DMS79 (cell line): ENCODE data around the gene PCSK5.
"Not testable (repeated sequence)": the region's sequence is repeated elsewhere in the genome, so short reads cannot be mapped to it uniquely, and the experiment has no call there.

Experiments
- DNase-seq: peaks from one replicate; lab custom pipeline; 2025; lab: John Stamatoyannopoulos, UW

PCSK5 gene

DNA sequence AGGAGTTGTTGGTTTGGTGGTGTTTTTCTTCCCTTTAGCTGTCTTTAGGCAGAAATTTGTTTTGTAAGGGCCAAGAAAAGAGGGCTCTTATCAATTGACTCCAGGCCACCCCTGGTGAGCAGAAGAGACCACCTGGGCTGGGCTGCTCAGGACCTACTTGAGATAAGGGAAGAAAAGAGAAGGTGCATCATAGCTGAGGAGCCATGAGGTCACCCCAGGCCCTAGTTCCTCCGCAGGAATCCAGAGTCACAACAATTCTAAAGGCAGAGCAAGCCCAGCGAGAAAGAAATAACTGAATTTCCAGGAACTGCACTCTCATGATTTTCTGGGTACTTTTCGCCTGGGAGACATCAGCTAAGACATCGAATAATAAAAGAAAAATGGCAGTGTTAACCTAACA, 468.9 kb downstream of the PCSK5 start:
- DNase-seq: no peak

DNA sequence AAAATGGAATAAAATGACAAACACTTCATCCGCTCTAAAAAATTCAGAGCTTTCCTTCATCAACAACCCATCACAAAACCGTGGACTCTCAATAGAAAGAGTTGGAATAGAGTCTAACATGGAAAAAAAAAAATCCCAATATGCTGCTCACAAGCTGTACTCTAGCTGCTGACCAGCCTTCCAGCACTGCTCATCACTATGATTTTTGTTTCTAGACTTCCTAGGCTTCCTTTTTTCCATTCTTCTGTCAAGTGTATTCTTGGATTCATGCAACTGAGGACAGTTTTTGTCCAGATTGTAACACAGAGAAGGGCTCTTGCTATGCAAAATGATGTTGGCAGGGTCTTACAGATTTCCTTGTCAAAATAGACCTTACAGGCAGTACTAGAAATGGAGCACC, 469.3 kb downstream of the PCSK5 start:
- no peak for DNase-seq

DNA sequence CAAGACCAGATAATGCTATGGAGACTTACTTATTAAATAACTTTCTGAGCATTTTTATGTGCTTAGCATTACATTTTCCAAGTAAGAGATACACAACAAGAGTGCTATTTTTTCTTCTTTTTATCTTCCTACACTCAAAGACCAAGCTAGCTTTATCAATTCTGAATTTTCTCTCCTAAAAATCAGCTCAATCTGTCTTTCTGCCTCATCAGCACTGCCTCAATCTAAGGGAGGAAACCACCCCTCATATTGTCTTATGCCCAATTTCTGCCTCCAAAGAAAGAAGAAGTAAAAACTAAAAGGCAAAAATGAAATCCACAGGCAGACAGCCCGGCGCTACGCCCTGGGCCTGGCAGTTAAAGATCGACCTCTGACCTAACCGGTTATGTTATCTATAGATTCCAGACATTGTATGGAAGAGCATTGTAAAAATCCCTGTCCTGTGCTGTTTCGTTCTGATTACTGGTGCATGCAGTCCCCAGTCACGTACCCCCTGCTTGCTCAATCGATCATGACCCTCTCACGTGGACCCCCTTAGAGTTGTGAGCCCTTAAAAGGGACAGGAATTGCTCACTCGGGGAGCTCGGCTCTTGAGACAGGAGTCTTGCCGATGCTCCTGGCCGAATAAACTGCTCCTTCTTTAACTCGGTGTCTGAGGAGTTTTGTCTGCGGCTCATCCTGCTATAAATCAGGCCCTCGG, 472.0 kb downstream of the PCSK5 start:
- DNase-seq: not testable (repeated sequence)

DNA sequence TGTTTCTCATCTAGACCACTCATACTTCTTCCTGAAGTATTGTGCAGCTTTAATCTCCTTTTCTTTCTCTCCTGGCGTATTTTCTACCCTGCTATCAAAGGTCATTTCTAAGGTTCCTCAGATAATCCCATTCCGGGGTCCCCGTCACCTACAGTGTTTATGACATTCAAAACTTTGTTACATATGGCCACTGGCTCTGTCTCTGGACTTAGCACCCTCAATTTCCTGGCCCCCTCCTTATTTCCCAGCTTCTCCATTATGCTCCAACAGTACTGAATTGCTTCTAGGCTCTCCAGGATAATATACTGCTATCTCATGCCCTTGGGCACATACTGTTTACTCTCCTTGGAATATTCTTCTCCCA, 472.5 kb downstream of the PCSK5 start:
- no peak for DNase-seq

DNA sequence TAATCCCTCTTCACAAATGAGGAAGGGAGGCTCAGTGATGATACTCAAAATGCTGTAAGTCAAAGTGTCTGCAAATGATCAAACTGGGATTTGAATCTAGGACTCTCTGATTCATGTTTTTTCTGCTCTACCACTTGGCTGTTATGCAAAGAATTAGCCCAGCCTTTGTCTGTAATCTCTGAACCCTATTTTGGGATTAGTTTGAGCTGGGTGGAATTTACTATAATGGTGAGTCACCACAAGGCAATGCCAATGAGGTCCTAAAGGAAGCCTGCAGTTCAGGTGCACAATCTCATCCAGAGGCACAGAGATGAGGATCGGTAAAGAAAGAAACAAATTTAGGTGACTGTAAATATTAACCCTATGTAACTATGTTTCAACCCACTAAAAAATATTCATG, 474.6 kb downstream of the PCSK5 start:
- no peak for DNase-seq

DNA sequence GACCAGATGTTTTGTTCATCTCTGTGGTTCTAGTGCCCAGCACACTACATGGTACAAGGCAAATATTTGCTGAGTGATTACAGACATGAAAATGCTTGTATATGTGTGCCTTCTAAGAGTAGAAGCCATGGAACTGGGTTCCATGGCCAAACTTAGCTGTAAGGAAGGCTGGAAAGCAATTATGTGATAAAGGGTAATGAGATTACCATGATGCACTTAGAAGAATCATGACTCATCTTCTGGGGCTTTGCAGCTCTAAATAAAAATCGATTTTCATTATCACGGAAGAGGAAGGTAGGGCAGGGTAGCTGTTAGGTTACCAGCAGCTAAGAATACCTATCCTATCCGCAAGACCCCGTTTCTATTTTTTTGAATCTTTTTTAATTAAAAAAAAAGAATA, 475.8 kb downstream of the PCSK5 start:
- no peak for DNase-seq

DNA sequence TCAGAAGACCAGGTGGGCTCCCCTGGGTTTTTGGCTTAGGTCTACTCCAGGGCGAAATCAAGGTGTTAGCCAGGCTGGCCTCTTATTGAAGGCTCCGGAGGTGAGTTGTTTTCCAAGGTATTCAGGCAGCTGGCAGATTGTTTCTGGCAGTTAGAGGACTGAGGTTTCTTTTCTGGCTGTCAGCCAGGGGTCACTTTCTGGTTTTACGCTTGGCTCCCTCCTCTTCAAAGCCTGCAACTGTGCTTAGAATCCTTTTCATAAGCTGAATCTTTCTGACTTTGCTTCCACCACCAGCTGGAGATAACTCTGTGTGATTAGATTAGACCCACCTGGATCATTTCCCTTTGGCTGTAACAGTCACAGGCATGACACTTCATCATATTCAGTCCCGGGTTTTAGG, 479.1 kb downstream of the PCSK5 start:
- peak; percentile 83 for DNase-seq

DNA sequence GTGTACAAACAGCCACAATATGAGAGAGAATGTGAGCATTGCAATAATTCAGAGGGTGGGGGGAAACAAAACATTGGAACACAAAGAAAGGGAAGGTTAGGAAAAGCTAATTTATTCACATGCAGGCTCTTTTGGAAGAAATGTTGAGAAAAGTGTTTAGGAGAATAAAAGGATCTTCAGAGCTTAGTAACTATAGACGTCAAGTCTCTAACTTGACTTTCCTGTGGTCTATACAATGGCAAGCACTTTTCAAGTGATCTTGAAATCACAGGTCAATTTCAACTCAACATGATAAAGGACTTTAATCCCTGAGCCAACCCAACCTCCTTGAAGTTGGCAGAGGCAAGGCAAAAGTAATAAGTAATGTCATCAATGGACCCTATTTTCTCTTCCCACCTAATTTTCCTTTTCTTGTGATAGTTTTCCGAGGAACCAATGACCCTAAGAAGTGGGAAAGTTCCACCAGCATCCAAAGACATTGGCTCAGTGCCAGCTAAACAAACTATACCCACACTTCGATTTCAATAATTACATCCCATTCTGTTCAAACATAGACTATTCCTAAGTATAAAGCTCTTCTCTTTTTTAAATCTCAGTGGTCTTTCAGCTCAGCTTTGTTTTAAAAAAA, 480.0 kb downstream of the PCSK5 start:
- peak; percentile 57 for DNase-seq

DNA sequence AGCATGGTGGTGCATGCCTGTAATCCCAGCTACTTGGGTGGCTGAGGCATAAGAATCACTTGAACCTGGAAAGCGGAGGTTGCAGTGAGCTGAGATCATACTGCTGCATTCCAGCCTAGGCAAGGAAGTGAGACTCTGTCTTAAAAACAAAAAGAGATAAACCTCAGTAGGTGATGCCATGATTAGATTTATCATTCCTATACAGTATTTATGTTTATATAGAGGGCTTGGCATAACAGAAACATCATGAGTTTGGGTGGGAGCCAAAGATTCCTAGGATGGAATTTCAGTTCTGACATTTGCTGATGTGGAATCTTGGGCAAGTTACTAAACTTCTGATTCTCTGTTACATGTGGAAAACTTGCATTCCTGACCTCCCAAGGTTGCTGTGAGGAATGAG, 481.4 kb downstream of the PCSK5 start:
- no peak for DNase-seq

DNA sequence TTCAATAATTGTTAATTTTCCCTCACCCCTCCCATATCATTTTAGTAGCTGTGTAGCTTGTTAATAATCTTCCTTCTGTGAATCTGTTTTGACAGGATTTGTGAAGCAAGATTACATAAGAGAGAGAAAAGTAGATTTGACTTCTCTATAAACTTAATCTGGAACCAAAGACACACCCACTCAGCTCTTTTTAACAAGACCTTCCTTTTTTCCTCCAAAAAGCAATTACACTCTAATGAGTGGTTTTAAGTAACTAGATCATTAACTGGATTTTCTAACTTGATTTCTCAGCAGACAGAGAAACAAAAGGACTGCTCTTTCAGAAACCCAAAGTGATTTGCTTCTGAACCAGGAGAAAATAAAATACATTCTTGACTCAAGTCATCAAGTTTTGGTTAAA, 481.9 kb downstream of the PCSK5 start:
- no peak for DNase-seq

DNA sequence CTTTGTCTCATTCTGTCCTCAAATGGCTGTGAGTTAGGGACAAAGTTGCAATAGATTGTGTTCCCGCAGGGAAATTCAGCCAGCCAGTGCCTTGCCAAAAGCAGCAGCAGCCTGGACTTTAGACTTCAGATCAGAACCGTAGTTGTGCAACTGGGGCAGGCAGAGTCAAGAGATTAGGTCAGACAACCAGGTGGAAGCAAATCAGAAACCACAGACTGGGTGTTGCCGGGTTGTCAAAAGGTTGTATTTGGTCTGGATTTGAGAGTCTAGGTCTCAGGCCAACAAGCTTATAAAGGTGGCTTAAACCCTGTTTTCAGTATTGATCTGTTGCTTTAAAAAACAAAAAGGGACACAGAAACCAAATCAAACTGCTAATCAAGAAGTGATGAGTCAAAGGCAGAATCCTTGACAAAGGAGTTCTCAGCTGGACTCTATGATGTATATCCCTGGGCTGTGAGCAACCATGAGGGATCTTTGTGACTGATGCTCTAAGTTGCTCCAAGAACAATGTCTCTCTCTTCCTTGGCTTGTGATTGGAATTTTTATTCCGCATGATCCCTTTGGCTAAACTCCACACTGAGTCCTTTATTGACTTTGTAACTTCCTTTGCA, 482.8 kb downstream of the PCSK5 start:
- DNase-seq: no peak

DNA sequence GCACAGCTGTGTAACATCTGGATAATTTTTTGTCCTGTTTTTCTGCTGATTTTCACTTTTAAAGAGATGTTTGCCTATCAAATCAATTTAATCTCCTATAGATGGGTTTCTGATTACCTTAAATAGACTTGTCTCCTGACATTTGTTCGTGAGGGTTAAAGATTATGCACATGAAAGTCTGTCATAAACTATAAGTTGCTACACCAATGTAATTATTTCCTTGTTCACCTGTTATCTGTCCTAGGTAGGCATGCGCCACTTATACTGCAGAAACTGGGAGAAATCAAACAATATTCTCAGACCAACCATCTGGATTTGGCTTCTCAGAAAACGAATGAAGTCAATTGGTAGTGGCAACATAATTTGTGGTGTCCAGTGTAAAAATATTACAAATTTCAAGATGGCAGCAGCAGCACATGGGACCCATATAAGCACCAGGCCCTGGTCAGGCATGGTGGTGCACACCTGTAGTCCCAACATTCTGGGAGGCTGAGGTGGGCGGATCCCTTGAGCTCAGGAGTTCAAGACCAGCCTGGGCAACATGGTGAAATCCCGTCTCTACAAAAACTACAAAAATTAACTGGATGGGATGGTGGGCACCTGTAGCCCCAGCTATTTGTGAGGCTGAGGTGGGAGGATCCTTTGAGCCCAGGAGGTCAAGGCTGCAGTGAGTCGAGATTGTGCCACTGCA, 483.5 kb downstream of the PCSK5 start:
- DNase-seq: no peak

DNA sequence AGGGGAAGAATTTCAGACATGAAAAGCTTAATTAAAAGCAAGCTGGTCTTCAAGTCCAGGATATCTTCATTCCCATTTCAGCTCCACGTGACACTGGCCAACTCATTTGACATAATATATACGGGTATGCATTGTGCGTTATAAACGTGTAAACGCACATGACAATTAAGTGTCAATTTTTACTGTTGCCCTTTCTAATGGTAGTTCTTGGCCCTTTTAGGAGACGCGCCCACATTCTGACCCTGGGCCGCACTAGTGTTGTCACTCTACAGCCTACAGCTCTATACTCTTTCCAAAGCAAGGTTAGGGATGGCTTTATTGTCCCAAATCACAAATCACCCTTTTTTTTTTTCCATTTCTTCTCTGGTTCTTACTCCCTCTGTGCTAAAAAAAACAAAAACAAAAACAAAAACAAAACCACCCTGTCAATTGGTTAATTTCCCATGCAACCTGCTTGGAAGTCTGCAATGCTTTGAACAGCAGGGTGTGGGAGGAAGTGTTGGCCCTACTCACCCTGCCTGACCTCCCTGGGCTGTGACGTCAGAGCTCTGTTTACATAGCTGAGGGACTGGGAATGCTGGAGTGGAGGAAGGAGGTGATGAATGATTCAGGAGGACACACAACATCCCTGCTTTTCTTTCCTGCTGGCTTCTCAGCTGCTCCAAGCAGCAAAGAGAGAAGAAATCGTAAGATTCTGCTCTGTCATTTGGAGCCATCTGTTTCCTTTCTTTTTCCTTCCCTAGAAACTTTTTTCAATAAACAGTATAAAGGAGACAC, 484.5 kb downstream of the PCSK5 start:
- no peak for DNase-seq

DNA sequence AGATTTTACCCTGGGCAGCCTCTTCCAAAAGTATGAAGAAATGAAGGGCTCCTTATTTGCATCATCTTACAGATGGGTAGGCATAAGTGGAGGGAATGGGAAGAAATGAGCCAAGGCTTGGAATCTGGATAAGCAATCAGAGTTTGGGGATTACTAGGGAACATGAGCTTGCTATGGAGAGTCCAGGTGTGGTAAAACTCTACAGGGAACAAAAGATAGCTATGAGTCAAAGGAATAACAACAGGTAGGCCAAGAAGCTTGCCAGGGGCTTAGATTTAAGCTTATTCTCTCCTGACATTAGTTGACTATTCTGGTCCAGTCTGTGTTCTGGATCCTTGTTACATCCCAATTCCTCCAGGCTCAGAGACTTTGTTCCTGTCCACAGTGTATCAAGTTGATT, 487.3 kb downstream of the PCSK5 start:
- DNase-seq: no peak

DNA sequence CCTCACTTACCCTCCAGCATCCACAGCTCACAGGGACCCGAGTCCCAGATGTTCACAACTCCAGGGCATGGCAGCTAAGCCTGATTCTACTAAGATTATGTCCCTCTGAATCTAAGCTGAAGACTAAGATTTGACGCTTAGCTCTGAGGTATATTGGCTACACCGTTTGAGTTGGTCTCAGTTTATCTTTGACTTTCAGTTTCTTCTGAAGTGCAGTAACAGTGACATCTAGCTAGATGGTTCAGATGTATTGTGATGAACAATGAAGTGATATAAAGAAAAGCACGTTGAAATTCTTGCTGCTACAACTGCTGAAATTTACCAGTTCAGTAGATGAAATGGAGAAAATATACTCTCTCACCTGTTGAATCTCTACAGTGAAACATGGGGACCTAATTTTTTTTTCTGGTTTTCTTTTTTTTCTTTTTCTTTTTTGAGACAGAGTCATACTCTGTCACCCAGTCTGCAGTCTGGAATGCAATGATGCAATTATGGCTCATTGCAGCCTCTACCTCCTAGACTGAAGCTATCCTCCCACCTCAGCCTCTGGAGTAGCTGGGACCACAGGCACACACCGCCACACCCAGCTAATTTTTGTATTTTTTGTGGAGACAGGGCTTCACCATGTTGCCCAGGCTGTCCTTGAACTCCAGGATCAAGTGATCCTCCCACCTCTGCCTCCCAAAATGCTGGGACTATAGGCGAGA, 488.0 kb downstream of the PCSK5 start:
- no peak for DNase-seq

DNA sequence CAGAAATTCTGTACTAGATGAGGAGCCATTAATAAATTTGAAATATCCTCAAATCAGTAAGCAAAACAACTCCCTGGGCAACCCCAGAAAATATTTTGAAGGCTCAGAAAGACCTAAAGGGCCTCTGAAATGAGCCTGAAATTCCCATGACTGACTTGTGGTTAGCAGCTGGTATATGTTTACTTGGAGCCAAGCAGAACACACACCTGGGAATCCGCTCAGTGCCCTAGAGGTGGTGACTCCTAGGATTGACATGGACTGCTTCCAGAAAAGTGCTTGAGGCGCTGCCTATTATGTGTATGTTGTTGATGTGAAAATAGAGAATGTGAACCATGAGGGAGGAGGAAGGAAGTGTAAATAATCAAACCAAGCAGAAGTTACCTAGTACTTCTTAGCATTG, 489.0 kb downstream of the PCSK5 start:
- DNase-seq: peak; percentile 52

DNA sequence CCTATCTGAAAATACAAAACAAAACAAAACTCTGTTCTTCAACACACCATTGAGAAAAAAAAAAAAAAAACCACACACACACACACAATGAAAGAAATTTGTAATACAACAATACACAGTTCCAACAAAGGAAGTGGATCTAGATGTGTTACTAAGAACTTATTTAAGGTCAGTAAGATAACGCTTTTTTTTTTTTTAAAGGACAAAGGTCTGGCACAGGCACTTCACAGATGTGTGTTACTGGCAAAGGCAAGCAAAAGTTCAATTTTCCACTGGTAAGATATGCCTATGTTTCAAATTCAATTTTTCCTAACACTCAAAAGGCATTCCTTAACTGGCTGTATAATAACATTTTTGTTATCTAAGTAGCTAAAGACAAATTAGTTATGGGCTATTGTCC, 500.2 kb downstream of the PCSK5 start:
- no peak for DNase-seq

DNA sequence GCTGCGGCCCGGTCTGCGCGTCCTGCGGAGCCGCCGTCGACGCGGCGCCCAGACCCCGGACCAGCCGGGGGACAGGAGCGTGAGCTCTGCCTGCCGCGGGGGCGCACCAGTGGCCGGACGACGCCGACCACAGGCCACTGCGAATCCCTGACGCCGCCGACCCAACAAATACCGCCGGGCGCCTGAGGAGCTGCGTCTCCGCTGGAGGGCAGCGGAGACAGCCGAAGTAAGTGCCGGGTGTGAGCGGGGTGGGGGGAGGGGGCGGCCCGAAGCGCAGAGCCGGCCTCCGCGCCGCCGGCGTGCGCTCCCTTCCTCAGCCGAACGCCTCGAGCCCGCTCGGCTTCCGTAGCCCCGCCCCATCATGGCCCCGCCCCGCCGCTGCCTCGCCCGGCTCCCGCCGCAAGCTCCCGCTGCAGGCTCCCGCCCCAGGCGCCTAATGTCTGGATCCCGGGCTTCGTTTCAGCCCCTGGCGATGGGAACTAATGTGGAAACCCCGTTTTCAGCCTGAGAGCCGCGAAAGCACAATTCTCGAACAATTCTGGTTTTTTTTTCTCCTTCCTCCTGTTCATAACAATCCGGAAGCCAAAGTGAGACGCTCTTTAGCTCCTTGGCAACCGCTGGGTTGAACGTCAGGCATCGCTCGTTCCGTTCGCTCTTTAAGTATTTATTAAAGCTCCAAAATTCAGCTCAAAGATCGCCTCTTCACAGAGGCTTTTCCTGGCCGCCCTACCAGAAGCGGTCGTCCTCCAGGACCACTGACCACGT, 503.9 kb downstream of the PCSK5 start, which contains the start of gene RFK:
Gene RFK, minus strand, starts transcription at position 232 of the 765 bp plus-strand sequence. CDS start 255 bp downstream, outside the sequence.
- DNase-seq: peak; percentile 47

DNA sequence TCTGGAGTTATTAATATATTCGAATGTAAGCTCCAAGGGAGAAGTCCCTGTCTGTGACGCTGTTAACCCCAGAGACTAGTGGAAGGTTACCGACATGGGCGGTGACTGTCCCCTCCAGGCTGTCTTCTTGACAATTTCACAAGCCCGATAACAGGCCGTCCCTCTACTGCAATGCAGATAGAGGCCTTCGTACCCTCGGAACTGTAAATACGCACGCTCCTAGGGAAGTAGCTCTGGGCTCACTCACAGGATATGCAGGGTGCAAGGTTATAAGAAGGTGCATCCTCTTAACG, 504.4 kb downstream of the PCSK5 start:
- DNase-seq: peak; percentile 15

DNA sequence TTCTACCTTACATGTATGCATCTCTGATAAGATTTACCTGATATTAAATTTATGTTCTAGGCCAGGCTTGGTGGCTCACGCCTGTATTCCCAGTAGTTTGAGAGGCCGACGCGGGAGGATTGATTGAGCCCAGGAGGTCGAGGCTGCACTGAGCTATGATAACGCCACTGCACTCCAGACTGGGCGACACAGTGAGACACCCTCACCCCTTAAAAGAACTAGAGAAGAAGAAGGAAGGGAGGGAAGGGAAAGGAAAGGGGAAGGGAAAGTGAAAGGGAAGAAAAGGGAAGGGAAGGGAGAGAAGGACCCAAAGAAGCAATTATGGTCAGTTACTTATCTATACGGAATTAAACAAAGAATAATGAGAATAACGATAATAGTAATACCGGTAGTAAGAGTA, 504.9 kb downstream of the PCSK5 start:
- DNase-seq: no peak

DNA sequence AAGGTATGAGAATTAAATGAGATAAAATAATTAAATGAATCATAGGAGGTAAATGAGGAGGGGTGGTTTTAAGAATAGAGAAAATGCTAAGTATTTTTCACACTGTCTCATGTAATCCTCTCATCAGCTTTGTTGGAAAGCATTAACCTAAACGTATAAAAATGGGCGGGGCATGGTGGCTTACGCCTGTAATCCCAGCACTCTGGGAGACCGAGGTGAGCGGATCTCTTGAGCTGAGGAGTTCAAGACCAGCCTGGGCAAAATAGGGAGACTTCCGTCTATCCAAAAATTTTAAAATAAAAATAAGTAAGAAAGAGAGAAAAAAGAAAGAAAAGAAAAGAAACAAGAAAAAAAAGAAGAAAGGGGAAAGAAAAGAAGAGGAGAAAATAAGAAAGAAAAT, 505.7 kb downstream of the PCSK5 start:
- DNase-seq: no peak
